Measurements from ENCODE around the gene OR9A2.

OR9A2 gene, protein sequence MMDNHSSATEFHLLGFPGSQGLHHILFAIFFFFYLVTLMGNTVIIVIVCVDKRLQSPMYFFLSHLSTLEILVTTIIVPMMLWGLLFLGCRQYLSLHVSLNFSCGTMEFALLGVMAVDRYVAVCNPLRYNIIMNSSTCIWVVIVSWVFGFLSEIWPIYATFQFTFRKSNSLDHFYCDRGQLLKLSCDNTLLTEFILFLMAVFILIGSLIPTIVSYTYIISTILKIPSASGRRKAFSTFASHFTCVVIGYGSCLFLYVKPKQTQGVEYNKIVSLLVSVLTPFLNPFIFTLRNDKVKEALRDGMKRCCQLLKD

DNA sequence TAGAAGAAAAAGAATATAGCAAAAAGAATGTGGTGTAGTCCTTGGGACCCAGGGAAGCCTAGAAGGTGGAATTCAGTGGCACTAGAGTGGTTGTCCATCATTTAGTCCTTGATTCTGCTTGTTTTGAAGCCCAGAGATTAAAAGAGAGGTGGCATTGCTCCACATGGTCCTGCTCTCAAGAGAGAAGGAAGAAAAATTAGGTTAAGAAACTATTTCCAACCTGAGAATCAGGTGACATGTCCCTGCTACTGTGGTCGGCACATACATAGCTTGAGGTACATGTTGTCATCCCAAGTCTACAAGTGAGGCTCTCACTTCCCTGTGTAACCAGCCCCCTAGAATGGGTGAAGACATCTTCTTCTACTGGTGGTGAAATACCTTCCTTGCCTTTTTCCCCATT is at the start of gene OR9A2:
Gene OR9A2 (minus strand): TSS at position 101 of the 400 bp plus-strand sequence. CDS start 0 bp downstream, at position 101.
- no peak for DNase-seq (ENCODE audit: low read depth, low spot score)

DNA sequence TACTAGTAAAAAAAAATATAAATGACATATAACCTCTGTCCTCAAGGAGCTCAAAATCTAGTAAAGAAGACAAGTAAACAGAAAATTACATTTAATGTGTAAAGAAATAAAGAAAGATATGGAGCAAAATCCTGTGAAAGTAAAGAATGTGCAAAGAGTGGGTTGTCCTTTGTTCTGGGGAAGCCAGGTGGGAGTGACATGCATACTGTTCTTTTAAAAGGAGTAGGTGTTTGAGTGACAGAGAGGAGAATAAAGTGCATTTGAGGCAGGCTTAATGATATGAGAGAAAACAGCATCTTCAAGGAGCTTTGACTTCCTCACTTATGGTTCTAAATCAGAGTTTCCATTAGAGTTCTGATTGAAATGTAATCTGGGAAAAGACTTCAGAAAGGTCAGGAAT is 47.2 kb upstream of the OR9A2 start:
- no peak for DNase-seq (ENCODE audit: low read depth, low spot score)

DNA sequence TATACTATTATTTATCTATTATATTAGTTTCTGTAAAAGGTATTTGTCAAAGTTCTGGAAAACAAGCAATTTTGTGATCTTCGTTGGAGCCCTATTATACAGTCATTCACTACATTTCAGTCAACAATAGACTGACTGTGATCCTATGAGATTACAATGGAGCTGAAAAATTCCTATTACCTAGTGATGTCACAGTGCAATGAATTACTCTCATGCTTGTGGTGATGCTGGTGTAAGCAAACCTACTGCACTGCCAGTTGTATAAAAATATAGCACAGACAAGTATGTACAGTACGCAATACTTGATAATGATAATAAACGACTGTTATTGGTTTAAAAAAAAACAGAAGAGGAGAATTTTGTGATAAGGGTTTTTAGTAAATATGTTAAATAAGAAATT is 46.6 kb upstream of the OR9A2 start:
- no peak for DNase-seq (ENCODE audit: low read depth, low spot score)

DNA sequence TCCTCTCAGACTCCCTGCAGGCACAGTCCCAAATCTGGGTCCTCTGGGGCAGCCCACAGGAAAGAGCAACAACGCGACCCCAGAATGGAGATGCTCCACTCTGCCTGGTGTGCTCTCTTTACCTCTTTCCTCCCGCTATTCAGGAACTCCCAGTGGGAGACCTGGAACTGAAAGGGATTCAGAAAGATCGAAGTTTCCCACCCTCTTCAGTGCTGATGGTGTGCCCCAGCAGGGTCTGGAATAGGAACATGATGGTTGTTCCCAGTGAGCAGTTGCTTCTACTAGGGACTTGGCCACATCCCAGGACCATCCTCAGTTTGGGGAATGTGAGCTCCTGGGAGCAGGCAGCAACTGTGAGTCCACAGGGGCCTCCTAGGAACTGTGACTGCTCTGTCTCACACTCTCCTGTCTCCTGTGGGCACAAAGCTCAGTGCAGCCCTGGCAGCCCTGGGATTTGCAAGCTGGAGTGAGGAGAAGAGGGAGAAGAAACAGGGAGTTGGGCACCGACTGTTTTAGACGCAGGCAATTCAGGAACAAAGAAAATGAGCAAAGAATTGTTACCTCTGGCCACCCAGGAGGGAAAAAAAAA is 43.1 kb upstream of the OR9A2 start:
- DNase-seq (ENCODE audit: low read depth, low spot score): no peak

DNA sequence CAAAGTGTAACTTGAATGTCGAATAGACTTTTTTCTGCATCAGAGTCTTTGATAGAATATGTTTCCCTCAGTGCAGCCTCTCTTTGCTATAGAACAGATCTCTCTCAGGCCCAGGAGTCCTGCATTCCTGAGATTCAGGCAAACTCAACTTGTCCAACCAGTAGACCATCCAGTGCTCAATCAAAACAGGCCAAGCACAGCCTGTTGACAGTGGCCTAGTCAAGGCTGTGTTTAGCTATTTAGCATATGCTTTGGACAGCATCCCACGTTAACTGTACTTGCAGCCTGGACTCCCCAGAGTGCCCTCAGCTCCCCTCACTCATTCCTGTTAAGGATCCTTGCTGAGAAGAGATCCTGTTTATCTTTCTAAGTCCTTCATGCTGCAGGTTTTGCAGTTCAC is 41.5 kb upstream of the OR9A2 start:
- DNase-seq (ENCODE audit: low read depth, low spot score): peak; percentile 12

DNA sequence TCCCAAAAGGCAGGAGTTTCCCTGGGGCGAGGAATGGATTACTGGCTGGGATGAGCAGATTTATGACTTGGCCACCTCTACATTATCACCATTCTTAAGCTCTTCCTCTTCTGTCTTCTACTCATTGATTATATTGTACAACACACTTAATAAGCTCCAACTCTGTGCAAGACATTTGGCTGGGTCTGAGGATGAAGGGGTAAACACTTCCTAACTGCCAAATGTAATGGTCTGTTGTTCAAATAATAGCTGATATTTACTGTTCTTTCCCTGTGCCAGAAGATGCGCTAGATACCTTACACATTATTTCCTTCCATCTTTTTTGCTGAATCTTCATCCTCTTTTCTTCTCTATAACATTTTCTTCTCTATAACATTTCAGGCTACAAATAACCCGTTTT is 36.8 kb upstream of the OR9A2 start:
- DNase-seq (ENCODE audit: low read depth, low spot score): no peak

DNA sequence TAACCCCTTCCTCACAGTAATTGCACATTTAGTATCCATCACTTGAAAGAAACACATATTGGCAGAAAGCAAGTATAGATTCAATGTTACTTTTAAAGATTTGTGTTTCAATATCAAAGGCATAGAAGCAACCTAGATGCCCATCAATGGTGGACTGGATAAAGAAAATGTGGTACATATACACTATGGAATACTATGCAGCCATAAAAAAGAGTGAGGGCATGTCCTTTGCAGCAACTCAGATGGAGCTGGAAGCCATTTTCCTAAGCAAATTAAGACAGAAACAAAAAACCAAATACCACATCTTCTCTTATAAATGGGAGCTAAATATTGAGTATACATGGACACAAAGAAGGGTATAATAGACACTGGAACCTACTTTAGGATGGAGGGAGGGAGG is 28.8 kb upstream of the OR9A2 start:
- no peak for DNase-seq (ENCODE audit: low read depth, low spot score)

DNA sequence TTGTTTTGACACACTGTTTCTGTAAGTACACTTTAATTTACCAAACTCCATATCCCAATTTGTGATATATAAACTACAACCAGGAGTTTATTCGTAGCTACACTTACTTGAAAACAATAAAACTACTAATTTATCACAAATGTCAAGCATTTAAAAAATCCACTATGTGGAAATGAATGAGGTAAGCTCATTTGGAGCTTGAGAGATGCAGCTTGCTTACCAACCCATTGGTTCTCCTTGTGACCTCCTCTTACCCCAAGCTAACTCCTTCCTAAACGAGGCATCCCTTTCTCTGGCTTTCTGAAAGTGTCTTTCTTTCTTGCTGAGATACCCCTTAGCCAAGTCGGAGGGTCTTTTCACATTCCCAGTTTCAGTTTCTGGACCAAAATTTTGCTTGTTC is 27.7 kb upstream of the OR9A2 start:
- no peak for DNase-seq (ENCODE audit: low read depth, low spot score)

DNA sequence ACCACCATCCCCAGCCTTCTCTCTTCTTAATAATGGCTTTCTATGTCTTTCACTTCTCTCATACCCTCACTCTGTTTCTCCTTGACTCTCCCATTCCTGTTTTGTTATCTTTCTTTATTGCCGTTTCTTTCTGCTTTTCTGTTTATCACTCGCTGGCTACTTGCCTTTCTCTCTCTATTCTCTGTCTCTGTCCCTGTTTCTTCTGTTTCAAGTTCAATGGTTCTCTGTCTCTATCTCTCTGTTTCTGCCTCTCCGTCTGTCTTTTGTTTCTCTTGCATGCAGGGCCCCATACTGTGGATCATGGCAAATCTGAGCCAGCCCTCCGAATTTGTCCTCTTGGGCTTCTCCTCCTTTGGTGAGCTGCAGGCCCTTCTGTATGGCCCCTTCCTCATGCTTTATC is 25.1 kb upstream of the OR9A2 start, which contains the start of gene OR6V1:
Gene OR6V1 (plus strand): TSS at position 301 of the 400 bp plus-strand sequence. CDS start 0 bp downstream, at position 301.
- no peak for DNase-seq (ENCODE audit: low read depth, low spot score)

DNA sequence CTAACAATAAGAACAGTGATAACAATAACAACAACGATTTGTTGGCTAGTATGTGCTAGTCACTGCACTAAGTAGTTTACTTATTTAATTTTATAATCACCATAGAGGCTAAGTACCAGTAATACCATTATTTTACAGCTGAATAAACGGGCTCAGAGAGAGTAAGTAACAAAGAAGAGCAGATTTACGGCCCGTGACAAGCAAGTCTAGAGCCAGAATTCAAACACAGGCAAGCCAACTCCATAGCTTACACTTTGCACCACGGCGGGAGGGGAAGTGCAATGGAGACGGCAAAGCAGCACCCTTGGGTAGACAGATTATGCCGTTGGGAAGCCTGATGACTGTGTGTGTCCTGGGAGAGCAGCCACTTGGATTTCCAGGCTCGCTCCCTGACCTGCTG is 24.0 kb upstream of the OR9A2 start:
- DNase-seq (ENCODE audit: low read depth, low spot score): no peak

DNA sequence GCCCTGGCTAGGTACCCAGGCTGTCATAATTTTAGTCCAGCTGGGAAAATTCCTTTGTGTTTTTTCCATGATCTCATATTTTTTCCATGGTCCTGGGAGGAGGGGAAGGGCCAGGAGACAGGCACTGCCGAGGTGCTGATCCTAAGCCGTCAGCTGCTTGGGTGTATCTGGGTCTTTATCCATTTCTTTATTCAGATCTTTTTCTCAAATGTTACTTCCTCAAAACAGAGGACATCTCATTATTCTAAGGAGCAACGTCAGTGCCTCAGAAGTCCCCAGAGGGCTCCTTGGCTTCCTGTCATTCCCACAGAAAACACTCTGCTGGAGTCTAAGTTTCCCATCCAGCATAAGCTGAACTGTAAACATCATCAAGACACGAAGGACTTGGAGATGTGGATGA is 22.4 kb upstream of the OR9A2 start:
- DNase-seq (ENCODE audit: low read depth, low spot score): no peak

DNA sequence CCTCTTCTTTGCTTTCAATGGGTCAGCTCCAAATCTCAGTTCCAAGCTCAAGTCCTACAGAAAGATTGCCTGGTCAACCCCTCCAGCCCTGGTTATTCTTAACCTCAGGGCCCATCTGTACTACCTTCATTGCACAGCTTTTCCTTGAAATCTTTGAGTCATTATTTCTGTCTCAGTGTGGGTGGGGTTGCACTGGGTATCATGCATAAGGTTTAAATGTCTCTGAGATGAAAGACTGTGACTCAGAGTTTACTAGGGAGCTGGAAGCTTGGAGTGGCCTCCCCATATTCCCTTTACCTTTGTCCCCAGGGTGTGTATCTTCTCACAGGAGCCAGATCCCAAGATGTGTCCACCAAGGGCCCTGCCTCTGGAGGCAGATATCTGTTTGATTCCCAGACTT is 21.9 kb upstream of the OR9A2 start:
- DNase-seq (ENCODE audit: low read depth, low spot score): no peak

DNA sequence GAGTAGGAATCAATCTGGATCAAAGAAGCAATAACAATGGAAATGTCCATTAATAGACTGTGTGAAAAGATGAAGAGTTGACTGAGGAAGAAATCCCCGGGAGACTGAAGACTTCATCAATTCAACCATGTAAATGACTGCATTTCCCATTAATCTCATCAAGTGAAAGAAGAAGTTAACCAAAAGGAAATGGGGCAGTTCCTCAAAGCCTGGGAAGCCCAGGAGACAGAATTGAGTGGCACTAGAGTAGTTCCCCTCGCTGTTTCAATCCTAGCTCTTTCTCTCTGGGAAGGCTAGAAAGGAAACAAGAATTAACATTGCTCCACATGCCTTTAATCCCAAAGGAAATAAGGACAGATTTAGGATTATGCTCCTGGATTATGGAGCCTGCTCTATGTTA is 20.4 kb upstream of the OR9A2 start:
- no peak for DNase-seq (ENCODE audit: low read depth, low spot score)

DNA sequence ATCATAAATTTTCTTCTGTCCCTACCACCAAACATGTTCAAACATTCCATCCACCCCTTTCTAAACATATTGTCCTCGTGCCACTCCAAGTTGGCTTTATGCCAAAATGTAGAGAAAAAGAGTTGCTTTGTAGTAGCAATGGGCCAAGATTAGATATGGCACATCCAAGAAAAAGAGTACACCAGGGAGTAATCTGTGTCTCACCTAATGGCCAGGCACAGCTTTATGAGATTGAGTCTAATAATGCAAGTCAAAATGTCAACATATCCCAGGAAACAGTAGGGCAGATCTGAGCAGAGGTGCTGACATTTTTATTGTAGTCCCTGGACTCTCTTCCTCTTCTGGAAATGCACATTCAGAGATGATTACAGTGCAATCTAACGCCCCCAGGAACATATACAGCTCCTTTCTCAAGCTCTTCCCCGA is 19.5 kb upstream of the OR9A2 start:
- no peak for DNase-seq (ENCODE audit: low read depth, low spot score)

DNA sequence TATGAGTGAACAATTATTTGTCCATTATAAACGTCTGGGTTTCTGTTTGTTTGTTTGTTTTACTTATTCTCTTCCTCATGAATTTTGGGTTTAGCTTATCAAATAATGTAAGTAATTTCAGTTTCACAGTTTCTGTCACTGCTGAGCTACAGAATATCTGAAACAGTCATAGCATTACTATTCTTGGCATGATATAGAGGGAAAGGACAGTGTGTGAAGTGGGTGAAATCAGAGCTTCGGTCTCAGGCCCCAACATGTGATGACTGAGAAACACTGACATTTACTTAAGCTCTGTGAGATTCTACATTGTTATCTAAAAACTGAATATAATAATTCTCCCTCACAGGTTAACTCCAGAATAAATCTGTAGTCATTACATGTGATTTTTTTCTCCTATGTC is 16.5 kb upstream of the OR9A2 start:
- DNase-seq (ENCODE audit: low read depth, low spot score): no peak

DNA sequence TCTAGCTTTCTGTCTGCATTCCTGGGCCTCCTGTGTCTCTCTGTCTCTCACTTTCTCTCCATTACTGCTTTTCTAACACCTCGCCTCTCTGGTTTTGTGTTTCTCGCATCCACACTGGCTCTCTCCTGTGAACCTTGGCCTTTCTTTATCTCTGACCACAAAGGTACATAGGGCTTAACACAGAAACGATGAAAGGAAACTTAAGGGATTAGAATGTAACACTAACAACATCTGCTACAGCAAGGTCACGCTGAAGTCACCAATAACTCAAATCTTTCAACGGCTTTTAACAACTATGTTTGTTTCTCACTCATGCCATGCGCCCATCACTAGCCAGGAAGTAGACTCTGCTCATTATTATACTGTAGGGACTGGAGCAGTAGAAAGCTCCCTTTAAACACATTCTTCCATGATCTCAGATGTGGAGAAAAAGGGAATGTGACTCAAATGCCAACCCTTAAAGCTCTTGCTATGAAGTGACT is 15.9 kb upstream of the OR9A2 start:
- no peak for DNase-seq (ENCODE audit: low read depth, low spot score)

DNA sequence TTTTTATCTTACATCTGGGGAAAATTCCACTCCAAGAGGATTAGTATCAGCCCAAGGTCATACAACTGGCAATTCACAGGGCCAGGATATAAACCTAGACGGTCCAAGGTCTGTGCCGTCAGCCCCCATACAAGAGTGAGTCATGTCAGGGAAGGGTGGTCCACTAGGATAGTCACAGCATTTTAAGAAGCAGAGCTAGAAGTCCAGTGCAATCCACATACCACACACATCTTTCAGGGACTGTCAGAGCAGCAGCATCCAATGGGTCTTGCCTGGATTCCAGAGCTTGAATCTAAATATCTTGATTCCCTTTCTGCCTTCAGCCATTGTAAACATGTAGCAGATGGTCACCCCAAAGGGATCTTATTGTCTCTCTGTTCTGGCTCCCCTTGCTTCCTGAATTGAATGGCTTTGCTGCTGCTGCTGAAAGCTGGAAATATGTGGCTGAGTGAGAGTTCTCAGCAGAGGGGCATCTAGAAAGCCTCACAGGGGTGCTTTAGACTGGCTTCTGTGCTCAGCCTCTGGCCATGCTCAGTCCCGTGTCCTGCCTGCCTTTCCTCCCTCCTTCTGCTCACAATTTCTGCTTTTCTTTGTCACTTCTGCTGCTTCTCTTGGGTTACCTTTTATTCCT is 15.3 kb upstream of the OR9A2 start:
- DNase-seq (ENCODE audit: low read depth, low spot score): no peak

DNA sequence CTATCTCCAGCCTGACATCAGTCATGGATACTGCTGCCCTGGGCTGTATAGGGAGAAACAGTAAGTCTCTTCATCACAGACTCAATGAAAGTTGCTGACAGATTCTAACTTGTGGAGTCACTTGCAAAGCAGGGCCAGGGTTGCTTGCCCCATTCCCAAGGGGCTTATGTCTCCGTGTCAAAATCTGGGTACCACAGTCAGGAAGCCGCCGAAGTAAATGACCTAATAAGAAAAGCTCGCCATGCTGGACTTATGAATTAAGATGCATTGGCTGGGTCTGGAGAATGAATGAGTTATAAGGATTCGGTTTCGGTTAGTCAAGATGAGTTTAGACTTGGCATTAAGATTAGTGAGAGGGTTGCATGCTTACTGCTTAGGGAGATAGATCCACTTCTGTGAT is 14.4 kb upstream of the OR9A2 start:
- no peak for DNase-seq (ENCODE audit: low read depth, low spot score)

DNA sequence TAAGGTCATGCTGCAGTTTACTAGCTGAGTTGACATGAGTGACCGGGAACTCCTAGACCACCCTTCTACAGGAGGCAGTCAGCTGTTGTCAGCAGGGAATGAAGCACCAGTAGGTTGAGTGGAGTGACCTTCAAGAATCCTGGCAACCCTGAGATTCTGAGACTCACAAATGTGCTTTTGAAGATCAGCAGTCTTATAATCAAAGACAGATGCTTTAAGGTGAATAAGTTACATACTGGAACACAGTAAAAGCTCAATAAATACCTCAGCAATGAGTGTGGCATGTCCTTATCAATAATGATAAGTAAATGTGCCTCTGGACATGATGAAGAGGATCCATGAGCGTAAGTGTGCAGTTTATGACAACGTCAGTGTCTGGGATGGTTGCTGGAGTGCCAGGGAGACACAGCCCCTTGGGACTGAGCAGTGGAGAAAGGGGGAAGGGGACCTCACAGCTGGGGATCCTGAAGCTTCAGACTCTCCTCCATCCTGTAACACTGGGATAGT is 13.3 kb upstream of the OR9A2 start:
- DNase-seq (ENCODE audit: low read depth, low spot score): no peak

DNA sequence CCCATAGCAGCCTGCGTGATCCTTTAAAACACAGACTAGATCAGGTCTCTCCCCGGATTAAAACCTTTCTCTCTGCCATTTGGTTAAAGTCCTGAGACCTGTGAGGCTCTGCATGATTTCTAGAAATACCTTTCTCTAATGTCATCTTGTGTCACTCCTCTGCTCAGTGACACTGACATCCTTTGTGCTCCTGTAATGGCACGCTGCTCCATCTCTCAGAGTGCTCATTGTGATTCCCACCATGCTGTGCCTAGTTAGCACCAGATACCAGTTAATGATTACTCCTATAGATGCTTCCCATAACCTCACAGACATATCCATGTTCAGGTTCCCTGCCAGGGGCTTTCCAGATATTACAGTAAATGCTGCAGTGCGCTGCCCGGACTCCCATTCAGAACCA is 11.7 kb upstream of the OR9A2 start:
- DNase-seq (ENCODE audit: low read depth, low spot score): no peak

DNA sequence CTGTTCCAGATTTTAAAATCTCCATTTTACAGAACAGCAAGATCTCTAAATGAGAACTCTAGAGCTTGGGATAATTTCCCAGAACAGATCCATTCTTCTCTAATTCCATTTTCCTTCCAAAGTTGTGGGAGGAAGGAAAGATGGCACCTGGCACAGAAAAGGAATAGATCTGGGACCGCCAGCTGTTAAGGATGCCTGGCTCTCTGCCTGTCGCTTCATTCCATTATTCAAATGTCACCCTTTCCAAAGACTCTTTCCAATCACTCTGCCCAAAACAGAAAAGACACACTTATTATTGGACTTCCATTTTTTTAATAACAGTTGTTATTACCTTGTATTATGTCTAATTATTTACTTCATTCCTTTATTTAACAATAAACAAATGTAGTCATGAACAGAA is 751 bp upstream of the OR9A2 start:
- no peak for DNase-seq (ENCODE audit: low read depth, low spot score)

DNA sequence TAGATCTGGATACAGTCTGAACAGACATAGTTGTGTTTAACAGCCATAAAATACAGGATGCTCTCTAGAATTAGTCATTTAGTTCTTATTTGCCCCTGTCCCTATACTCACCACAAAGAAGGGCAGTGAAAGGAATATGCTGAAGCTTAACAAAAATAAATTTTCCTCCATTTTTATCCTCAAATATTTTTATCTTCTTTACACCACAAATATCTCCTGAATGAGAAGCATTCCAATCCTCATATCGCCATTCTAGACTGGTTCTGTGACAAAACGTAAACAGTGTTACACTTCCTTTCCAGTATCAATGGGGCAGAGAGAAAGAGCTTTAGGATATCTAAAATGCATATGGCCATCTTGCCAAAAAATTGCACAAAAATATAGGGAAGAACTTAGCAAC is 1.6 kb downstream of the OR9A2 start:
- no peak for DNase-seq (ENCODE audit: low read depth, low spot score)

DNA sequence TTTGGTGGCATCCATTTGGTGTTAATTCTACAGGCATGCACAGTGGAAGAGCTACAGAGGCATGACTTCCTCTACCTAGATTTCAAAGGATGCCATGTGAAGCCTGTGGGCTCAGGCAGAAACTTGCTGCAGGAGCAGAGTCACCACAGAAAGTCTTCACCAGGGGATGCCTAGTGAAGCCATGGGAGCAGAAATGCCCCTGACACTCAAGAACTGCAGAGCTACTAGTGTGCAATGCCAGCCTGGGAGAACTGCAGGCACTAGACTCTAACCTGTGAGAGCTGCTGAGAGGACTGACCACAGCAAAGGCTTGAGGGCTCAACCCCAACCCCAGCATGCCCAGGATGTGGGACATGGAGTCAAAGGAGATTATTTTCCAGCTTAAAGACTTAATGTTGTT is 3.9 kb downstream of the OR9A2 start:
- no peak for DNase-seq (ENCODE audit: low read depth, low spot score)
